Measurements from ENCODE around the gene NFE2L3. TPM values are rescaled to one million over a fixed set of nuclear protein-coding genes. Genes with fewer than 3 reads are reported as not detected.

NFE2L3 gene
- total RNA-seq, 1 experiment from 2014 or later = 2.2 TPM

DNA sequence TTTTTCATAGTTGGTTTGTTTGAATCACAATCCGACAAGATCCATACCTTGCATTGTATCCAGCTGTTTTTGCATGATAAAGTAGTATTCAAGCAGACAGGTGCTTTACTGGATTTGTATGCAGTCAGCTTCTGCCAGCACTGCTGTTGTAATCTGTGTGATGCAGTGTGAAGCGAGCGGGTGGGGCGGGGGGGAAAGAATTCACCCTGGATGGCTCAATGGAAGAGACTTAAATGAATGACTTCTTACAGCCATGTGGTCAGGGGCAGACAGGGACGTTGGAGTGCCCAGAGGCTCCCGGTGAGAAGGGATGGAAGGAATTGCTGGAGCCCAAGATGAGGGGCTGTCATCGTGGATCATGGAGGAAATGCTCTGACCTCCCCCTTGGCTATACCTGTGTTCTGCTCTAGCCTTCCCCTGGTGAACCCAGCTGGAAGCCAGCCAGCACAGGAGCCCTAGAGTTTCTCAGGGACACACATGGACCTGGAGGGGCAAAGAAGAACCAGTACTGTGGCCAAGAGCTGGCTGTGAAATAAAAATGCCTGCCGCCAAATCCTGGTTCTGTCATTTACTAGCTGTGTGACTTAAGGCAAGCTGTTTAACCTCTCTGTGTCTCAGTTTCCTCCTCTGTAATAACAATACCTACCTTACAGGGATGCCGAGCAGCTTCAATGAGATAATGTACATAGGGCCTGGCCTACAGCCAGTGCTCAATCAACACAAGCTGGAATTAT lies 14.1 kb downstream of the NFE2L3 start:
- ChIA-PET CTCF (interaction anchor here (0.6 to 1.6 kb wide), 6 partner anchors 14 to 515 kb away, joined by 3 to 8 read pairs (median 3); partner anchors contain the start of gene NFE2L3), POLR2A (interaction anchor here (0.8 to 2.6 kb wide), 5 partner anchors 10 to 78 kb away, joined by 3 to 14 read pairs (median 4); no protein-coding TSS in a partner anchor)
- intact Hi-C loops (cut with micrococcal nuclease) = no loop called here
- peaks cover 9% of the 10 kb centered on the region for H3K4me1 Mint-ChIP-seq (ENCODE audit: insufficient read depth, unreplicated experiment)
- H3K27ac Mint-ChIP-seq (ENCODE audit: low read depth, unreplicated experiment) = no peak overlapping the region
- H3K9me3 Mint-ChIP-seq (ENCODE audit: unreplicated experiment) = no peaks in the 10 kb centered on the region
- TF ChIP-seq, protein P1, sequence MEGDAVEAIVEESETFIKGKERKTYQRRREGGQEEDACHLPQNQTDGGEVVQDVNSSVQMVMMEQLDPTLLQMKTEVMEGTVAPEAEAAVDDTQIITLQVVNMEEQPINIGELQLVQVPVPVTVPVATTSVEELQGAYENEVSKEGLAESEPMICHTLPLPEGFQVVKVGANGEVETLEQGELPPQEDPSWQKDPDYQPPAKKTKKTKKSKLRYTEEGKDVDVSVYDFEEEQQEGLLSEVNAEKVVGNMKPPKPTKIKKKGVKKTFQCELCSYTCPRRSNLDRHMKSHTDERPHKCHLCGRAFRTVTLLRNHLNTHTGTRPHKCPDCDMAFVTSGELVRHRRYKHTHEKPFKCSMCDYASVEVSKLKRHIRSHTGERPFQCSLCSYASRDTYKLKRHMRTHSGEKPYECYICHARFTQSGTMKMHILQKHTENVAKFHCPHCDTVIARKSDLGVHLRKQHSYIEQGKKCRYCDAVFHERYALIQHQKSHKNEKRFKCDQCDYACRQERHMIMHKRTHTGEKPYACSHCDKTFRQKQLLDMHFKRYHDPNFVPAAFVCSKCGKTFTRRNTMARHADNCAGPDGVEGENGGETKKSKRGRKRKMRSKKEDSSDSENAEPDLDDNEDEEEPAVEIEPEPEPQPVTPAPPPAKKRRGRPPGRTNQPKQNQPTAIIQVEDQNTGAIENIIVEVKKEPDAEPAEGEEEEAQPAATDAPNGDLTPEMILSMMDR (IDR thresholded peaks at IDR 0.05; ENCODE audit: unreplicated experiment) = no peak
- no peak overlapping the region for H3K4me3 Mint-ChIP-seq (ENCODE audit: unreplicated experiment)
- H3K27me3 Mint-ChIP-seq (ENCODE audit: insufficient read depth, unreplicated experiment) = no peaks in the 10 kb centered on the region
- DNase-seq (ENCODE audit: unreplicated experiment) = no peak
- BruUV-seq (replicated peaks) = no TSS peak
- H3K36me3 Mint-ChIP-seq (ENCODE audit: insufficient read depth, unreplicated experiment) = no peaks in the 10 kb centered on the region

DNA sequence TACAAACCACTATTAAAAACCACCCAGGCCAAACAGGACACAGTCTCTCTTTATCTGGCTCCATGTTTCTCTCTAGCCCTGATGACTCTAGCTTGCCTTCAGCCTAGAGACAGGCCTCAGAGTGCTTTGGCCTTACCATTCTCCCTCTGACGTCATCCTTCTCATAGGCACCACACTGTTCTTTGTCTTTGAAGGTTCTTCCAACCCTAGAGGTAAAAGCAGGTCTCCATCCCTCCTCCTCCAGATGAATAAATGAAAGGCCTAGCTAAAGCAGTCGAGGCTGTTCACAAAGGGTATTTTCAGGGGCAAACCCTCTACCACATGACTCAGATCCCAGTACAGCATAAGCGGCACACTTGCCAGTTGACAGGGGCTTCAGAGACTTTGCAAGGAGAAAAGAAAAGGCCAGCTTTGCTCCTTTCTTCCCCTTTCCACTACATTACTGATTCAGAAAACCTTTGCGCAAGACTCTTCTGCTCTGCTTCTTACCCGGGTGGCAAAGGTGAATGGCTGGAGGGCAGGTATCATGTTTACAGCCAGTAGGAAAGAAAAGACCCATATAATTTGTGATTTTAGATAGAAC lies 14.8 kb downstream of the NFE2L3 start:
- no TSS peak for BruUV-seq (replicated peaks)
- Mint-ChIP-seq H3K9me3 (ENCODE audit: unreplicated experiment) (no peaks in the 10 kb centered on the region), H3K4me1 (ENCODE audit: insufficient read depth, unreplicated experiment) (peaks cover 9% of the 10 kb centered on the region), H3K36me3 (ENCODE audit: insufficient read depth, unreplicated experiment) (no peaks in the 10 kb centered on the region), H3K27ac (ENCODE audit: low read depth, unreplicated experiment) (no peak overlapping the region), H3K4me3 (ENCODE audit: unreplicated experiment) (no peak overlapping the region), H3K27me3 (ENCODE audit: insufficient read depth, unreplicated experiment) (no peaks in the 10 kb centered on the region)
- POLR2A ChIA-PET = interaction anchor here (0.8 to 2.6 kb wide), 6 partner anchors 11 to 88 kb away, joined by 3 to 14 read pairs (median 4); no protein-coding TSS in a partner anchor
- DNase-seq (ENCODE audit: unreplicated experiment) = no peak
- intact Hi-C loops (cut with micrococcal nuclease) = no loop called here
- CTCF ChIA-PET = interaction anchor here (0.6 to 1.6 kb wide), 4 partner anchors 14 to 515 kb away, joined by 3 to 8 read pairs (median 4); partner anchors contain the start of gene NFE2L3
- TF ChIP-seq, protein P1 (IDR thresholded peaks at IDR 0.05; ENCODE audit: unreplicated experiment) = no peak

DNA sequence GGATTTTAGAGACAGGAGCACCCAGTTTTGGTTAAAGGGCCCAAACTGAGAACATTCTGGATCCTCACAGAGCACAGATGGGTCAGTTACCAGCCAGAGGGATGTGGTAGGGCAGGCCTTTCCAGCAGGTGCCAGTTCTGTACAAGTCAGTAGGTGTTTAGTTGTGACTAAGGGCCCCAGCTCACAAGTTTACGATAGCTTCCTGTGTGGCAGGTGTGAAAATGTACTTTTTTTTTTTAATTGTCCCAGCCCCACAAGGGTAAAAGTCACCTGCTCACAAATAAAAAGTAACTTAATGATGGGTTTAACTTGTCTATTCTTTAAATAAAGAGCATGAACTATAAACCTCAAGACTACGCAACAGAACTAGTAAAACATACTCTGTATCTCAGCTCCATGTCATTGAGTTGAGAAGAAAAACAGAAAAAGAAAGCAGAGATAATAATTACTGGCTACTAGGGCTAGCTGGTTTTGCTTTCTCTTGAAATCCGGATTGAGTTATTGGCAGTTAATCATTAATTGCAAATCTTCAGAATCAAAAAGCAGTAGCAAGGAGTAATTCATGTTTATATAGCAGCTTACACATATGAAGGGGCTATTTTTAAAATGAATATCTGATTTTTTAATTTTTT lies 15.4 kb downstream of the NFE2L3 start:
- TF ChIP-seq, protein P1 (IDR thresholded peaks at IDR 0.05; ENCODE audit: unreplicated experiment) = no peak
- Mint-ChIP-seq H3K36me3 (ENCODE audit: insufficient read depth, unreplicated experiment) (no peaks in the 10 kb centered on the region), H3K4me3 (ENCODE audit: unreplicated experiment) (no peak overlapping the region), H3K9me3 (ENCODE audit: unreplicated experiment) (no peaks in the 10 kb centered on the region), H3K27me3 (ENCODE audit: insufficient read depth, unreplicated experiment) (no peaks in the 10 kb centered on the region), H3K4me1 (ENCODE audit: insufficient read depth, unreplicated experiment) (peaks cover 9% of the 10 kb centered on the region), H3K27ac (ENCODE audit: low read depth, unreplicated experiment) (no peak overlapping the region)
- CTCF ChIA-PET = interaction anchor here (1.6 kb wide), 1 partner anchor 78 kb away, joined by 8 read pairs; no protein-coding TSS in a partner anchor
- no peak for DNase-seq (ENCODE audit: unreplicated experiment)
- intact Hi-C loops (cut with micrococcal nuclease) = no loop called here
- POLR2A ChIA-PET = interaction anchor here (1.2 to 2.6 kb wide), 5 partner anchors 11 to 88 kb away, joined by 3 to 14 read pairs (median 4); no protein-coding TSS in a partner anchor
- no TSS peak for BruUV-seq (replicated peaks)
